Rectal smooth muscle tissue (tissue), 1 donor: ENCODE measurements around the gene SGMS1.

Experiments used
- H3K27ac ChIP-seq: one replicate; pipeline ENCODE4 v1.7.0; 2013; ENCODE audit warnings: low read depth, low read length, inconsistent platforms
- H3K27me3 ChIP-seq: one replicate; pipeline ENCODE4 v1.7.0; 2013; ENCODE audit warnings: low read length; ENCODE audit not compliant: control insufficient read depth, insufficient read depth
- H3K36me3 ChIP-seq: one replicate; pipeline ENCODE4 v1.7.0; 2013; ENCODE audit warnings: low read length; ENCODE audit not compliant: control insufficient read depth, insufficient read depth
- H3K4me1 ChIP-seq: one replicate; pipeline ENCODE4 v1.7.0; 2013; ENCODE audit warnings: low read length; ENCODE audit not compliant: control insufficient read depth, insufficient read depth
- H3K4me3 ChIP-seq: one replicate; pipeline ENCODE4 v1.7.0; 2013; ENCODE audit warnings: low read length
- H3K9ac ChIP-seq: one replicate; pipeline ENCODE4 v1.7.0; 2013; ENCODE audit warnings: low read length

SGMS1 gene

GRCh38 chr10:50326172-50326555, 297.6 kb downstream of the SGMS1 start:
- Histone ChIP-seq H3K36me3 (no peaks in the 10 kb centered on the region), H3K27me3 (no peaks in the 10 kb centered on the region), H3K9ac (no peak overlapping the region), H3K4me1 (peaks cover 15% of the 10 kb centered on the region), H3K27ac (no peak overlapping the region), H3K4me3 (no peak overlapping the region)

GRCh38 chr10:50325449-50326171, 298.1 kb downstream of the SGMS1 start:
- Histone ChIP-seq H3K4me1 (peaks cover 15% of the 10 kb centered on the region), H3K9ac (no peak overlapping the region), H3K4me3 (no peak overlapping the region), H3K27ac (peak overlapping the region; percentile 39), H3K27me3 (no peaks in the 10 kb centered on the region), H3K36me3 (no peaks in the 10 kb centered on the region)

- Histone ChIP-seq H3K4me1 (peaks cover 15% of the 10 kb centered on the region), H3K4me3 (no peak overlapping the region), H3K27me3 (no peaks in the 10 kb centered on the region), H3K36me3 (no peaks in the 10 kb centered on the region), H3K27ac (no peak overlapping the region), H3K9ac (no peak overlapping the region)
Measured at GRCh38 chr10:50324680-50325393, 298.9 kb downstream of the SGMS1 start.

- no peak overlapping the region for H3K9ac ChIP-seq
- H3K27ac ChIP-seq = no peak overlapping the region
- peaks cover 15% of the 10 kb centered on the region for H3K4me1 ChIP-seq
- no peak overlapping the region for H3K4me3 ChIP-seq
- H3K27me3 ChIP-seq = no peaks in the 10 kb centered on the region
- no peaks in the 10 kb centered on the region for H3K36me3 ChIP-seq
Measured at GRCh38 chr10:50324046-50324445, 299.7 kb downstream of the SGMS1 start.

- Histone ChIP-seq H3K27me3 (no peaks in the 10 kb centered on the region), H3K36me3 (no peaks in the 10 kb centered on the region), H3K4me1 (peaks cover 13% of the 10 kb centered on the region), H3K27ac (no peak overlapping the region), H3K9ac (no peak overlapping the region), H3K4me3 (no peak overlapping the region)
Measured at GRCh38 chr10:50322077-50322476, 301.7 kb downstream of the SGMS1 start.

- H3K27ac ChIP-seq = no peak overlapping the region
- H3K4me3 ChIP-seq = no peak overlapping the region
- no peak overlapping the region for H3K9ac ChIP-seq
- H3K27me3 ChIP-seq = no peaks in the 10 kb centered on the region
- H3K4me1 ChIP-seq = no peaks in the 10 kb centered on the region
- no peaks in the 10 kb centered on the region for H3K36me3 ChIP-seq
Measured at GRCh38 chr10:50318129-50318528, 305.6 kb downstream of the SGMS1 start.

- Histone ChIP-seq H3K27me3 (no peaks in the 10 kb centered on the region), H3K4me1 (no peaks in the 10 kb centered on the region), H3K36me3 (no peaks in the 10 kb centered on the region), H3K9ac (no peak overlapping the region), H3K4me3 (no peak overlapping the region), H3K27ac (no peak overlapping the region)
Measured at GRCh38 chr10:50316695-50317648, 306.8 kb downstream of the SGMS1 start.

GRCh38 chr10:50316174-50316573, 307.6 kb downstream of the SGMS1 start:
- H3K4me3 ChIP-seq = no peak overlapping the region

GRCh38 chr10:50315424-50315823, 308.3 kb downstream of the SGMS1 start:
- Histone ChIP-seq H3K27me3 (no peaks in the 10 kb centered on the region), H3K36me3 (peaks cover 5% of the 10 kb centered on the region), H3K4me3 (no peak overlapping the region), H3K27ac (no peak overlapping the region), H3K9ac (no peak overlapping the region), H3K4me1 (no peaks in the 10 kb centered on the region)

More at GRCh38 chr10:50316174-50316573, 307.6 kb downstream of the SGMS1 start:
- no peaks in the 10 kb centered on the region for H3K27me3 ChIP-seq
- no peaks in the 10 kb centered on the region for H3K36me3 ChIP-seq
- H3K9ac ChIP-seq = no peak overlapping the region
- no peaks in the 10 kb centered on the region for H3K4me1 ChIP-seq
- no peak overlapping the region for H3K27ac ChIP-seq

GRCh38 chr10:50314169-50315071, 309.3 kb downstream of the SGMS1 start:
- Histone ChIP-seq H3K9ac (no peak overlapping the region), H3K4me3 (no peak overlapping the region), H3K4me1 (no peaks in the 10 kb centered on the region), H3K36me3 (peaks cover 11% of the 10 kb centered on the region), H3K27ac (no peak overlapping the region), H3K27me3 (no peaks in the 10 kb centered on the region)

GRCh38 chr10:50312464-50313437, 311.0 kb downstream of the SGMS1 start:
- H3K27ac ChIP-seq = no peak overlapping the region
- H3K4me3 ChIP-seq = no peak overlapping the region
- H3K27me3 ChIP-seq = no peaks in the 10 kb centered on the region
- peaks cover 11% of the 10 kb centered on the region for H3K36me3 ChIP-seq
- no peak overlapping the region for H3K9ac ChIP-seq
- H3K4me1 ChIP-seq = no peaks in the 10 kb centered on the region
